GM20000 (cell line): ENCODE measurements around the gene KCNMA1.

Experiments used
- DNase-seq: peaks from one replicate; pipeline ENCODE4 v3.0.0; 2012; ENCODE audit warnings: low spot score
- CTCF ChIP-seq: IDR thresholded peaks from 2 replicates; pipeline ENCODE4 v1.5.1; 2012; ENCODE audit warnings: mild to moderate bottlenecking, control low read depth; ENCODE audit errors: extremely low read depth, missing control alignments

KCNMA1 gene

GRCh38 chr10:77071001-77071511 is 566.6 kb downstream of the KCNMA1 start:
- no peak for TF ChIP-seq CTCF

GRCh38 chr10:77070346-77070745 is 567.3 kb downstream of the KCNMA1 start:
- DNase-seq, result no peak
- TF ChIP-seq CTCF, result no peak

More at GRCh38 chr10:77071001-77071511, 566.6 kb downstream of the KCNMA1 start:
- no peak for DNase-seq

GRCh38 chr10:77068969-77069368 is 568.6 kb downstream of the KCNMA1 start:
- TF ChIP-seq CTCF, result no peak
- DNase-seq, result no peak

GRCh38 chr10:77068272-77068671 is 569.3 kb downstream of the KCNMA1 start:
- TF ChIP-seq CTCF, result no peak
- DNase-seq, result no peak

DNA sequence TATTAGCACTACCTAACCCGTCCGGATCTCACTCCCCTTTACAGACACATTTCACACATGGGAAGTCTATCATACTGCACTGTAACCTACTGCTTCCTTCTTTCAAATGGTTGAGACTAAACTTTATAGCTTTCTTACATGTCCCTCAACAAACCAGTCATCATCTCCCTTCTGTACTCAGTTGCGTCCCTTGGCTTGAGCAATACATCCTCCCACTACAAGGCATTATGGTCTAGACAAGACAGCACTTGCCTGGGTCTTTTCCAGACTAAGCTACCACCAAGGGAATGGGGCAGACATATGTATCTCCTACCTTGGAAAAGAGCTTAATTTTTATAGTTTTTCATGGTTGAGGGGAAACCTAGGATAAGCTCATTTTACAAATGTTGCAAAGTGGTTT is 575.2 kb downstream of the KCNMA1 start:
- DNase-seq, result no peak
- TF ChIP-seq CTCF, result no peak

- no peak for TF ChIP-seq CTCF
- no peak for DNase-seq
These were observed 576.7 kb downstream of the KCNMA1 start for GRCh38 chr10:77060913-77061312.

DNA sequence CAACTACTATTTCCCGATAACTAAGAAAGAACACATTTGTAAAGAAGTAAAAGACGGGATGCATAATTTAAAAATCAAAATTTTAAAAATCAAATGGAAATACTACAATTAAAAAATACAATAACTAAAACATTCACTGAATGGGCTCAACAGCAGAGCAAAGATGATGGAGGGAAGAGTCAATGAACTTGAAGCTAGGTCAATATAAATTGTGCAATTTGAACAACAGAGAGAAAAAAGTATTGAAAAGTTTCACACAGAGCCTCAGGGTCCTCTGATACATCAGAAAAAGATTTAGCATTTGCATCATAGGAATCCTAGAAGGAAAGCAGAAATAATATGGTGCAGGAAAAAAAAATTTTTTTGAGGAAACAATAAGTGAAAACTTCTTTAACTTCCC is 581.0 kb downstream of the KCNMA1 start:
- DNase-seq, result no peak
- no peak for TF ChIP-seq CTCF
